Measurements from ENCODE around the gene PILRA.
"Not testable (repeated sequence)": the region's sequence is repeated elsewhere in the genome, so short reads cannot be mapped to it uniquely, and the experiment has no call there.

The PILRA gene

DNA sequence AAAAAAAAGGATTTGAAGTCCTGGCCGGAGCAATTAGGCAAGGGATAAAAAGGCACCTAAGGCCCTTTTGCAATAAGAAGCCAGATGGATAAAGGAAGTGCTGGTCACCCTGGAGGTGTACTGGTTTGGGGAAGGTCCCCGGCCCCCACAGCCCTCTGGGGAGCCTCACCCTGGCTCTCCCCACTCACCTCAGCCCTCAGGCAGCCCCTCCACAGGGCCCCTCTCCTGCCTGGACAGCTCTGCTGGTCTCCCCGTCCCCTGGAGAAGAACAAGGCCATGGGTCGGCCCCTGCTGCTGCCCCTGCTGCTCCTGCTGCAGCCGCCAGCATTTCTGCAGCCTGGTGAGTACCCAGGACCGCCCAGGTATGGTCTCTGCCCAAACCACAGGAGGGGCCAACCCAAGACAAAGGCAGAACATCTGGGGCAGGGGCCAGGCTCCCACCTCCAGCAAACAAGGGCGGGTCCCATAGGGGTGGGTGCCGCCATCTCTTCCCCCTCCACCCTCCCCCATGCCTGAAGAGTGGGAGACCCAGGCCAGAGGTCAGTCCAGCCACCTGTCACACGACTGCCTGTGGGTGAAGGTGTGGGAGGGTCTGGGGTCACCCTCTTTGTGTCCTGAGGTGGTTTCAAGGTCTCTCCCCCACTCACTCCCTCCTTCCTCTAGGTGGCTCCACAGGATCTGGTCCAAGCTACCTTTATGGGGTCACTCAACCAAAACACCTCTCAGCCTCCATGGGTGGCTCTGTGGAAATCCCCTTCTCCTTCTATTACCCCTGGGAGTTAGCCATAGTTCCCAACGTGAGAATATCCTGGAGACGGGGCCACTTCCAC, 15.0 kb upstream of the PILRA start, which contains the start of gene PILRB:
PILRB (plus strand) TSS at position 91 of the 830 bp plus-strand sequence; CDS start at position 277, 186 bp downstream.
- DNase-seq (ENCODE audit: low spot score) = no peak

DNA sequence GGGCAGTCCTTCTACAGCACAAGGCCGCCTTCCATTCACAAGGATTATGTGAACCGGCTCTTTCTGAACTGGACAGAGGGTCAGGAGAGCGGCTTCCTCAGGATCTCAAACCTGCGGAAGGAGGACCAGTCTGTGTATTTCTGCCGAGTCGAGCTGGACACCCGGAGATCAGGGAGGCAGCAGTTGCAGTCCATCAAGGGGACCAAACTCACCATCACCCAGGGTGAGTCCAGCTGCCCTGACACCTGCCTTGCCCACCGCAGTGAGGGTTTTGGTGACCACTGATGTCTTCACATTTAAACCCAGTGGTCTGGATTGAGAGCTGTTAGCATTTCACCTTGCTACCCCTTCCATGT, 14.5 kb upstream of the PILRA start:
- no peak for DNase-seq (ENCODE audit: low spot score)

DNA sequence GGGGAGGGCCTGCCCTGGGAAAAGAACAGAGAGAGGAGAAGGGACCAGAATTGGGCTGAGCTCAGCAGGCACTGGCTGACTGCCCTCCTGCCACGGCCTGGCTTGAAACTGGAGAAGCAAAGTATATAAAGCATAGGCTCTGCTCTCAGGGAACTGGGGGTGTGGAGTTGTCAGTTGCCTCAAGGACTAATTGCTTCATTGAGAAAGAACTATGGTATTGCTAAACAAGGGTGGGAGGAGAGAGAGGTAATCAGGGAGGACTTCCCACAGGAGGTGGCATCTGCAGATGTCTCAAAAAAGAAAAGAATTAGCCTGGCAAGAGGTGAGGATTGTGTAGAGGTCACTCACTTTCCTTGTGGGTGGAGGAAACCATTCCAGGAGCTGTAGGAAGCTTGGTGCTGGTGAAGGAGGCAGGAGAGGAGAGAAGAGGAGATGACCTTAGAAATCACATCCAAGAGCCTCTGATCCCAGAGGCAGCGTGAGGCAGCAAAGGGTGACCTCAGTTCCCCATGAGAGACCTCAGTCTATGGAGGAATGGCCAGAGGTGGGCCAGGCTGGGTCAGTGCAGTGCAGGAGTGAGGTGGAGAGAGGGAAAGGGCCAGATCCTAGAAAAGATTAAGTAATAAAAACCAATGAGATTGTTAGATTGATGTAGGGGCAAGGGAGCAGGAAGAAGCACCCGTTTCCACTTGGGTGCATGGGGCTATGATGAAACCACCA, 13.0 kb upstream of the PILRA start:
- DNase-seq (ENCODE audit: low spot score) = no peak

DNA sequence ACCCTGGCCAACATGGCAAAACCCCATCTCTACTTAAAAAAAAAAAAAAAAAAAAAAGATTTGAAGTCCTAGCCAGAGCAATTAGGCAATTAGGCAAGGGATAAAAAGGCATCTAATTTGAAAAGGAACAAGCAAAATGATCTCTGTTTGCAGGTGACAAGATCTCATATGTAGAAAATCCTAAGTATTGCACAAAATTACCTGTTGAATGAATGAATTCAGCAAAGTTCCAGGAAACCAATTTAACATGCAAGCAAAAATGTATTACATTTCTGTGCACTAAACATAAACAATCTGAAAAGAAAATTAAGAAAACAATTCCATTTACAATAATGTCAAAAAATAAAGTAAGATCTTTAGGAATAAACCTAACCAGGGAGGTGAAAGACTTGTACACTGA, 10.2 kb upstream of the PILRA start:
- no peak for DNase-seq (ENCODE audit: low spot score)

DNA sequence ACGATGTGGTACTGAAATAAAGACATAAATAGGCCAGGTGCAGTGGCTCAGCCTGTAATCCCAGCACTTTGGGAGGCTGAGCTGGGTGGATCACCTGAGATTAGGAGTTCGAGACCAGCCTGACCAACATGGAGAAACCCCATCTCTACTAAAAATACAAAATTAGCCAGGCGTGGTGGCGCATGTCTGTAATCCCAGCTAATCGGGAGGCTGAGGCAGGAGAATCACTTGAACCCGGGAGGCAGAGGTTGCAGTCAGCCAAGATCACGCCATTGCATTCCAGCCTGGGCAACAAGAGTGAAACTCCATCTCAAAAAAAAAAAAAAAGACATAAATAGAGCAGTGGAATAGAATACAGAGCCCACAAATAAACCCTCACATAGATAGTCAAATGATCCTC, 9.5 kb upstream of the PILRA start:
- not testable (repeated sequence) for DNase-seq (ENCODE audit: low spot score)

DNA sequence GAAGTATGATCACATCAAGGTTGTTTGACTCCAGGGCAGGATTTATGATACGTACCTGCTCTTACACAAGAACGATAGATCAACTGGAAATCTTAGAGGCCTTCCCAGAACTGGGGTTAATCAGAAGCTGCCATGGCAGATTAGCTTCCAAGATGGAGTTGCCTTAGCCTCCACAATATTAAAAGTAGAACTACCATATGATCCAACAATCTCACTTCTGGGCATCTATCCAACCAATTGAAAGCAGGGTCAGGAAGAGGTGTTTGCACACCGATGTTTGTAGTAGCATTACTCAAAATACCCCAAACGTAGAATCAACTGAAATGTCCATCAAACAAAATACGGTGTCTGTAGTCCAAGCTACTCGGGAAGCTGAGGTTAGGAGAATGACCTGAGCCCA, 8.8 kb upstream of the PILRA start:
- no peak for DNase-seq (ENCODE audit: low spot score)

DNA sequence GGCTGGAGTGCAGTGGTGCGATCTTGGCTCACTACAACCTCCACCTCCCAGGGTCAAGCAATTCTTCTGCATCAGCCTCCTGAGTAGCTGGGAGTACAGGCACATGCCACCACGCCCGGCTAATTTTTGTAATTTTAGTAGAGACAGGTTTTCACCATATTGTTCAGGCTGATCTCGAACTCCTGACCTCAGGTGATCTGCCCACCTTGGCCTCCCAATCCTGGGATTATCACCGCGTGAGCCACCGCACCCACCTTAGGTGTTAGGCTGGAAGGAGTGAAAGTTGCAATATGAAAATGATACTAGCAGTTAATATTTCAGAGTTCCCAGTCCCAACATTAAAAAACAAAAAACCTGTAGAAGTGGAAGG, 7.3 kb upstream of the PILRA start:
- not testable (repeated sequence) for DNase-seq (ENCODE audit: low spot score)

DNA sequence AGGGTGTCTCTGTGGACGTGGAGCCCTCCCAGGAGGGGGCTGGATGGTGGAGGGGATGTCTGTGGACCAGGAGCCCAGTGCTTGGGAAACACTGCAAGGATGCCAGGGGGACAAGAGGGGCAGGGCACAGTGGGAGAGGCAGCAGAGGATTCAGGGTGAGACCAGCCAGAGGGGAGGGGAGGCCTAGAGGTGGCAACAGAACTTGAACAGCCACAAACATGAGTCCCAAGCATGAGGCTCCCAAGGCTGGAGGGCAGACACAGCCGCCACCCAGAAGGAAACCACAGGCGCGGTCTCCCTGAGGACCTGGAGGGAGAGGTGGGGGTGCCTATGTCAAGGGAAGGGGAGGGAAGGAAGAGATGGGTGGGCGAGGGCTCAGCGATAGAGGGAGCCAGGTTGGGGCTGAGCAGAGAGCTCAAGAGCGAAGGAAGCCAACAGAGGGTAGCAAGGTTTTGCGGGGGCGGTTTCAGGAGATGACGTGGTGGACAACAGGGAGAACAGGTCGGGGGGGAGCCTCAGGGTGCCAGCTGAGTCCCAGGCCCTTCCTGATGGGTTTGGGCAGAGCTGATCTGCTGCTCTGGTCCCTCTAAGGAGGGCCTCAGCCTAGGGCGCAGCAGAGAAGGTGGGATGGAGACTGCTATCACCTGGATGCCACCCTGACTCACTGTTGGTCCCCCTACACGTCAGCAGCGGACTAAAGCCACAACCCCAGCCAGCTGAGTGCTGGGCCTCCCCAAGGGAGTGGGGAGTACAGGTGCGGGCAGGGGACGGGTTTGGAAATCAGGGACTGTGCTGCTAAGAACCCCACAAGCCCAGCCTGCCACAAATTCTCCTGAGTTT, 6.7 kb upstream of the PILRA start:
- DNase-seq (ENCODE audit: low spot score) = no peak

DNA sequence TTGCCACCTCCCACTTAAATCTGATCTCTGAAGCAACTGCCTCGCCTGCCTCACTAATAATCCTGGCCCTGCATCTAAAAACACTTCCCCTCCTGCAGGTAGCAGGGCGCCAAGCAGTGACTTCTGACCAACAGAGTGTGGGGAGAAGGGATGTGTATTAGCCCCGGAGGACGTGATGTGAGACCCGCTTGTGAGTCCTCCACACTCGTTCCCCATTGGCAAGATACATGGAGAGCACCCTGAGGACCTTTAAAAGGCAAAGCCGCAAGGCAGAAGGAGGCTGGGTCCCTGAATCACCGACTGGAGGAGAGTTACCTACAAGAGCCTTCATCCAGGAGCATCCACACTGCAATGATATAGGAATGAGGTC, 6.1 kb upstream of the PILRA start:
- no peak for DNase-seq (ENCODE audit: low spot score)

DNA sequence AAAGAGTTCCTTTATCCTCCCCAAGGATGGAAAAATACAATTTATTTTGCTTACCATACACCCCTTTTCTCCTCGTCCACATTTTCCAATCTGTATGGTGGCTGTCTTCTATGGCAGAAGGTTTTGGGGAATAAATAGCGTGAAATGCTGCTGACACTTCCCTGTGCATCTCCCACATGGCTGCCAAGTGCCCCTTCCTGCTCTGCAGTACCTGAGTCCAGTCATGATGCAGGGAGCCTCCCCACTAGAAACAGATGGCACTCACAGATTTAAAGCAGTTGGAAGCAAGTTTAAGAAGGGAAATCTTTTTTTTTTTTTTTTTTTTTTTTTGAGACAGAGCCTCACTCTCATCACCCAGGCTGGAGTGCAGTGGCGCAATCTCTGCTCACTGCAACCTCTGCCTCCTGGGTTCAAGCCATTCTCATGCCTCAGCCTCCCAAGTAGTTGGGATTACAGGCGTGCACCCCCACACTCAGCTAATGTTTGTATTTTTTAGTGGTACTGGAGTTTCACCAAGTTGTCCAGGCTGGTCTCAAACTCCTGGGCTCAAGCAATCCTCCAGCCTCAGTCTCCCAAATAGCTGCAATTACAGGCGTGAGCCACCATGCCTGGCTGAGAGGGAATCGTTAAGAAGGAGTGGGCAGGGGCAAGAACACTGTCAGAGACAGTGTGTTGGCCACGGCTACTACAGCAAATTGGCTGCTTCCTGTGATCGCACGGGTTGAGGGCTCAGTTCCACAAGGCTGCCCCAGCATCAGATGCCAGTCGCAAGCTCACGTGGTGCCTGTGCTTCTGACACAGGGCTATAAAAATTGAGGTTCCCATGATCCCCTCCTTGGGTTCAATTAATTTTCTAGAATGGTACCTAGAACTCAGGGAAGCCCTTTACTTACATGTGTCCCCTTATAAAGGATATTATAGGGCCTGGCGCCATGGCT, 5.3 kb upstream of the PILRA start:
- no peak for DNase-seq (ENCODE audit: low spot score)

DNA sequence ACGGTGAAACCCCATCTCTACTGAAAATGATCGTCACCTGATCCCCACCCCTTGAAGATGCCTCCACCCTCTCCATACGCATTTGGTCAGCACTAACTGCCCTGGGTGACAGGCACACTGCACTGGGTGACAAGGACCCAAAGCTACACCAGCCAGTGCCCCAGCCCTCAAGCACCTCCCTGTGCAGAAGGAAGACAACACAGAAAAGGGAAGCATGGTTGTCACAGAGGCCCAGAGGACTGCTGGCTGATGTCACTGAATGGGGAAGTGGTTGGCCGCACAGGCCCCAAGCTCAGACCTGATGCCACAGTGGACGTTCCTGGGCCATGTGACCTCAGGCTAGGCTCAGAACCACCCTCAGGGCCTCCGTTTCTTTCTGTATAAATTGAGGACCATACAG, 4.2 kb upstream of the PILRA start:
- no peak for DNase-seq (ENCODE audit: low spot score)

DNA sequence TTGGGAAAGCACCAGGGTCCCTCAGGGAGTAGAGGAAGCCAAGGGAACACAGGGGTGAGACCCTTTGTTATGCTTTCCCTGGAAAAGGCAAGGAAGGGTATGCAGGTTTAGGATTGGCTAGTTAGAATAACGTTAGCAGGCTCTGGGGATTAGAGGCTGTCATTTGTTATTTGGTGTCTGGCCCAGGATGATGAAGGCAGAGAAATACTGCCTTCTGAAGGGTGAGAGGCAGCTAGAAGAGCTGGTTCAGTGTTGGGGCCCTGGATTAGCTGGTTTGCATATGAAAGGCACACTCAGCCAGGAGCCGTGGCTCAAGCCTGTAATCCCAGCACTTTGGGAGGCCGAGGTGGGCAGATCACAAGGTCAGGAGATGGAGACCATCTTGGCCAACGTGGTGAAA, 3.0 kb upstream of the PILRA start:
- DNase-seq (ENCODE audit: low spot score) = no peak

DNA sequence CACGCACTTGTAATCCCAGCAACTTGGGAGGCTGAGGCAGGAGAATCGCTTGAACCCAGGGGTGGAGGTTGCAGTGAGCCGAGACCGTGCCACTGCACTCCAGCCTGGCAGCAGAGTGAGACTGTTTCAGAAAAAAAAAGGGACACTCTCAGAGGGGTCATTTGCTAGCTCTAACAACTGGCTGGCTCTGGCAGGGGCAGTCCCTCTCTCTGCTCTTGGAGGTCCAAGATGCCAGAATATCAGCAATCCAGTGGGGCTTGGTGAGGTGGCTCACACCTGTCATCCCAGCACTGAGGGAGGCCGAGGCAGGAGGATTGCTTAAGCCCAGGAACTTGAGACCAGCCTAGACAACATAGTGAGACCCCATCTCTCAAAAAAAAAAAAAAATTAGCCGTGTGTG, 2.5 kb upstream of the PILRA start:
- no peak for DNase-seq (ENCODE audit: low spot score)

DNA sequence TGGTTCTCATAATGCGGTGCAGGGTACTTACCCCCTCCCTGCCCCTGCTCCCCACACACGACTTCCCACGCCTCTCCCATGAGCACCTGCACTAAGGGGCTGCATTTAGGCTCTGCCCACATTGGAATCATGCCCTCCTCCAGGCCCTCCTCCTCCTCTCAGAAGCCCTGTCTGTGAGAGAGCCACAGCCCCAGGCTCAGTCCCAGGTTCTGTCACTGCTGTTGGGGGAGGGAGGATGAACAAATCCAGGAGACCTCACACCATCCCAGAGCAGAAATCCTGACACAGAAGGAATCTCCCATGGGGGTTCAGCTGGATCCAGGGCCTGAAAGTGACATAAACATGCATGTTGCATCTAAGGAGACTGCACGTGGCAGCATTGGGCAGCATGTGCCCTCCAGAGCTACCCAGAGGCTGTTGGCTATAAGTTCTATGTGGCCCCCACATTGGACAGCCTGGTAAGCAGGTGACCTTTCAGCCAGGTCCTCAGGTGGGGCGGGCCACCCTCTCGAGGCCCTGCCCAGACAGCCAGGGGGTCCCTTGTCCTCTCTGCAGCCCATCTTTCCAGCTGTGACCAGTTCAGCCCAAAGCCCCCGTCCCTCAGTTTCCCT, 1.6 kb upstream of the PILRA start:
- DNase-seq (ENCODE audit: low spot score) = no peak

DNA sequence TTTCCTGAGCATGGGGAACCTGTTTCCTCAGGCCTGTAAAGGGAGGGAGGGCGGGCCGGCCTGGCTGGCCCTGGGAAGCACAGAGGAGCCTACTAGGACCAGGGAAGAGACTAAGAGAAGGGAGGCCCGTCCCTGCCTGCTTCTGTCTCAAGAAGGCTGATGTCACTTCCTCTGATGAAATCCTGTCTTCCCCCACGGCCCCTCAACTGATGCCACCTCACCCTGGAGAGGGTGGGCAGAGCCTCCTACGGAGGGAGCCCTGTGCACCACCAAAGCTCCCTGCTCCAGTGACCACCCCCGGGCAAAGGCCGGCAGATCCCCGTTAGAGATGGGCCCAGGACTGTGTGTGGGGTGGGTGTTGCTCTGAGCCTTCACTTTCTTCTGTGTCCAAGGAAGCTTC, 1.0 kb upstream of the PILRA start:
- DNase-seq (ENCODE audit: low spot score) = no peak

DNA sequence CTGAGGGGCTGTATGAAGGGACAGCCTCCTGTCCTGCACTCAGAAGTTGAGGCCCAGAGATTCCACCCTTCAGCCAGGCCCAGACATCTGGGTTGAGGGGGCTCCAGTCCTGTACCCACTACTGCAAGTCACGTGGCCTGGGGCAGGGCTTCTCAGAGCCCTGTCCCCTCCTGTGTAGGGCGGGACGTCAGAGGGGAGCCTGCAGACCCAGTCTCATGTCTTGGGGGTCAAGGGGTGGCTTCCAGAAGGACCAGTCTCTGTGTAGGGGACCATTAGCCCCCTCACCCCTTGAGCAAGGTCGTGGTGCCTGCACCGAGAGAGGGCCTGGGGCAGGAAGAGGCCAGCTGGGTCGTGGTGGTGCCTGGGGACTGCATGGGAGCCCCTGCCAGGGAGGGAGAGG, 593 bp upstream of the PILRA start:
- no peak for DNase-seq (ENCODE audit: low spot score)

DNA sequence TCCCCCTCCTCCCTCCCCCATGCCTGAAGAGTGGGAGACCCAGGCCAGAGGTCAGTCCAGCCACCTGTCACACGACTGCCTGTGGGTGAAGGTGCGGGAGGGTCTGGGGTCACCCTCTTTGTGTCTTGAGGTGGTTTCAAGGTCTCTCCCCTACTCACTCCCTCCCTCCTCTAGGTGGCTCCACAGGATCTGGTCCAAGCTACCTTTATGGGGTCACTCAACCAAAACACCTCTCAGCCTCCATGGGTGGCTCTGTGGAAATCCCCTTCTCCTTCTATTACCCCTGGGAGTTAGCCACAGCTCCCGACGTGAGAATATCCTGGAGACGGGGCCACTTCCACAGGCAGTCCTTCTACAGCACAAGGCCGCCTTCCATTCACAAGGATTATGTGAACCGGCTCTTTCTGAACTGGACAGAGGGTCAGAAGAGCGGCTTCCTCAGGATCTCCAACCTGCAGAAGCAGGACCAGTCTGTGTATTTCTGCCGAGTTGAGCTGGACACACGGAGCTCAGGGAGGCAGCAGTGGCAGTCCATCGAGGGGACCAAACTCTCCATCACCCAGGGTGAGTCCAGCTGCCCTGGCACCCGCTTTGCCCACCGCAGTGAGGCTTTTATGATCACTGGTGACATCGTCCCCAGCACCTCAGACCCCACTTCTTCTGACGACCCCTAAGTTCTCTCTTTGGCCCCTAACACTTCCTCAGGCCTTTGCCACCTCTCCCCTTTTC, 747 bp downstream of the PILRA start:
- DNase-seq (ENCODE audit: low spot score) = not testable (repeated sequence)

DNA sequence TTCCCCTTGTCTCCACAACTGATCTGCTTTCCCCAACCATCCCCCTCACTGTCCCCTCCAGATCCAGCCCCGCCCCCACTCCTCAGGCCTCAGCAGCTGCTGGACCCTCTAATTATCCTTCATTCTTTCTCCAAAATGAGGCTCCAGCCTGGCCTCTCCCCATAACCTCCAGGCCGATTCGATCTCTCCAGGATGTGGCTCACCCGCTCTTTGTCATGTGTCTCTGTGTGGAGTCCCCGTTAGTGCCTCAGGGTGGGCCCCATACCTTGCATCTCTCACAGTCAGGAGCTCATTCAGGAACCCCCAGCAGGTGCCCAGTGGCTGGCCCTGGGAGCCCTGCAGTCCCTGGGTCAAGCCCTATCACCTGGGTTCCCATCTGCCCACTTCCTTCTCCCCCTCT, 1.3 kb downstream of the PILRA start:
- DNase-seq (ENCODE audit: low spot score) = no peak

DNA sequence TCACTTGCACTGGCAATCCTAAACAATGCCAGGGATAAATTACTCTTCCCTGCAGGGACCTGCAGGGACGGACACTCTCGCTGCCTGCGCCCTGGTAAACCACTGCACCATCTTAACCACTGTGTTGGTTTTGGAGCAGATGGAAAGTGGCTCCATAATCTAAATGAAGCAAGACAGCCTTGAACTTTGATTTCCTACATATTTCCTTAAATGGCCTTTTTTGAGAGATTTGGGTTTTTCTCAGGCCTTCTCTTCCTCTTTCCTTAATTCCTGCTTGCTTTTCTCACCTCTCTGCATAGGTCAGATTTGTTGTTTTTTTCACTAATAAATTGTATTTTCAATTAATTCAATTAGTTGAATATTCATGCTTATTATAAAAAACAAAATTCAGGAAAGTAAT, 2.8 kb downstream of the PILRA start:
- DNase-seq (ENCODE audit: low spot score) = no peak

DNA sequence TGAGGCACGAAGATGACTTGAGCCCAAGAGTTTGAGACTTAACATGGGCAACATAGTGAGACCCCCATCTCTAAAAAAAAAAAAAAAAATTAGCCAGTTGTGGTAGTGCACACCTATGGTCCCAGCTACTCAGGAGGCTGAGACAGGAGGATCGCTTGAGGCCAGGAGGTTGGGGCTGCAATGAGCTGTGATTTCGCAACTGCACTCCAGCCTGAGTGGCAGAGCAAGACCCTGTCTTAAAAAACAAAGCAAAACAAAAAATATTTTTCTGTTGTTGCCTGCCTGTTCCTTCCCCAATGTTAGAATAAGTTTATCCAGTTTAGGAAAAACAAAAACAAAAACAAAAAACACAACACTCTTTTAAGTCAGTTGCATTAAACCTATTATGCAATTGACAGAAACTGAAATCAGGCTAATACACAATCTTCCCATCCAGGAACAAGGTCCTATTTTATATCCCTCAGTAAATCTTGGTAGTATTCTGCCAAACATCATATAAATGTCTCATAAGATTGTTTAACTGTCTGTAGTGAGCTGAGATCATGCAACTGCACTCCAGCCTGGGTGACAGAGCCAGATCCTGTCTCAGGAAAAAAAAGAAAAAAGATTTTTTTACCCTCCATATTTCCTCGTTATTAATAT, 4.9 kb downstream of the PILRA start:
- DNase-seq (ENCODE audit: low spot score) = no peak

Data from kidney capillary endothelial cell (primary cell).